ENCODE measurements around the gene HOOK2. TPM values are rescaled to one million over a fixed set of nuclear protein-coding genes. Genes with fewer than 3 reads are reported as not detected.

Gene HOOK2
- total and polyA plus RNA-seq, 2 of the 4 experiments (the other 2 are of a cell fraction): 7.5 to 21.6 TPM

- Histone ChIP-seq H3K14ac (replicated peaks; ENCODE audit: low read depth, low read length) (no peak overlapping the region), H3K36me3 (ENCODE audit: control insufficient read depth, insufficient read depth, low read length) (peaks cover 9% of the 10 kb centered on the region), H3K27ac (ENCODE audit: insufficient read depth, low read length) (no peak overlapping the region), H3K4me1 (ENCODE audit: control insufficient read depth, insufficient read depth, low read length) (peaks cover 6% of the 10 kb centered on the region), H4K5ac (ENCODE audit: low read depth, low read length) (no peak overlapping the region), H4K20me1 (ENCODE audit: insufficient read depth, low read length) (peaks cover 12% of the 10 kb centered on the region), H3K9me1 (ENCODE audit: insufficient read depth, low read length) (no peaks in the 10 kb centered on the region), H2AK9ac (replicated peaks; ENCODE audit: low read depth, low read length, poor library complexity) (no peak overlapping the region), H4K91ac (ENCODE audit: insufficient read depth, low read depth, low read length) (no peak overlapping the region), H3K23ac (ENCODE audit: low read depth, low read length) (no peak overlapping the region), H3K4me3 (ENCODE audit: insufficient read depth, low read depth, low read length) (no peak overlapping the region), H3K4me2 (ENCODE audit: low read depth, low read length) (no peak overlapping the region), H3K4ac (ENCODE audit: low read depth, low read length) (no peak overlapping the region), H3K79me1 (ENCODE audit: low read depth in 1 of 2, low read length in 2 of 2) (peaks cover 4 to 34% of the 10 kb centered on the region in 2 experiments; a peak in 3 of 4 replicates), H2AK5ac (ENCODE audit: low read depth, low read length) (no peak overlapping the region), H2BK120ac (ENCODE audit: low read depth, low read length) (no peak overlapping the region), H2BK5ac (ENCODE audit: low read depth, low read length, poor library complexity, severe bottlenecking) (no peak overlapping the region), H3K9ac (ENCODE audit: low read depth, low read length) (no peak overlapping the region), H2AFZ (replicated peaks; ENCODE audit: low read length, poor library complexity) (no peak overlapping the region), H3K27me3 (ENCODE audit: control insufficient read depth, insufficient read depth, low read length) (no peaks in the 10 kb centered on the region), H3K18ac (ENCODE audit: low read depth, low read length) (no peak overlapping the region), H4K8ac (ENCODE audit: low read depth in 2 of 2, low read length in 2 of 2) (no peak overlapping the region), H3K56ac (ENCODE audit: extremely low read depth, insufficient read depth, low read length) (no peak overlapping the region), H3K9me3 (ENCODE audit: control insufficient read depth, insufficient read depth, low read length) (no peaks in the 10 kb centered on the region), H2BK20ac (ENCODE audit: low read depth, low read length) (no peak overlapping the region), H2BK15ac (ENCODE audit: low read depth, low read length) (no peak overlapping the region)
- DNase-seq (no peak), ATAC-seq (ENCODE audit: low read depth) (no peak)
- CTCF ChIA-PET: interaction anchor here (0.7 to 4.1 kb wide), 2 partner anchors 31 to 40 kb away, joined by 3 to 30 read pairs; no protein-coding TSS in a partner anchor
- intact Hi-C loops (cut with micrococcal nuclease) (no loop called here), in situ Hi-C loops (cut with MboI; ENCODE audit: low sequenced_read_pairs) (loop anchor here (25.0 kb wide), 1 partner anchor 1040 kb away; no protein-coding TSS in a partner anchor), dilution Hi-C loops (cut with HindIII; ENCODE audit: low sequenced_read_pairs, unreplicated experiment) (no loop called here)
- POLR2A ChIA-PET (ENCODE audit: unreplicated experiment): no interaction called here
- no TSS peak for BruUV-seq (replicated peaks)
- TF ChIP-seq CHD1 (IDR thresholded peaks at IDR 0.05; ENCODE audit: low read depth, low read length): no peak
- no peak for TF ChIP-seq MAFK (IDR thresholded peaks at IDR 0.05; ENCODE audit: low read depth, low read length)
- no peak for TF ChIP-seq MAZ (IDR thresholded peaks at IDR 0.05; ENCODE audit: borderline replicate concordance, low read depth, low read length)
- no peak for TF ChIP-seq SMC3 (IDR thresholded peaks at IDR 0.05; ENCODE audit: low read depth, low read length)
- no peak for TF ChIP-seq USF2 (IDR thresholded peaks at IDR 0.05; ENCODE audit: low read depth, low read length)
- WGBS, 2 experiments (ENCODE audit: extremely low coverage in 2 of 2, insufficient read length in 1 of 2): 90% methylated on average over 2 of the region's 6 CpGs; no CpG with 5 or more reads in 1 of the 2 experiments
Observed at GRCh38 chr19:12797141-12797587, 21.8 kb upstream of the HOOK2 start.
